OCI-LY7 (cell line): ENCODE data around the gene VPS37B. TPM values are rescaled to one million over a fixed set of nuclear protein-coding genes. Genes with fewer than 3 reads are reported as not detected.

Source experiments
- BruUV-seq: library from RNA; stranded (reverse); fragments of 400-500 nt; replicated peaks from 2 replicates; lab custom pipeline; 2021; lab: Mats Ljungman, UMichigan
- CTCF ChIA-PET: fragments of 300-600 bp; sonication (Branson Sonifier 250); formaldehyde crosslinking; loops from one replicate; lab custom pipeline; 2022; ENCODE audit warnings: antibody characterized with exemption; ENCODE audit not compliant: unreplicated experiment; lab: Charles Lee
- POLR2A ChIA-PET: fragments of 300-600 bp; sonication (Branson Sonifier 250); formaldehyde crosslinking; loops from one replicate; lab custom pipeline; 2022; ENCODE audit warnings: antibody characterized with exemption; lab: Charles Lee
- DNase-seq: peaks from one replicate; pipeline ENCODE4 v3.0.0-alpha.2; 2015; ENCODE audit warnings: low spot score
- H2AFZ ChIP-seq: fragments of 200-600 bp; sonication (generic), shearing (Covaris generic); 2 replicates; pipeline ENCODE4 v1.6.1; 2014; ENCODE audit warnings: mild to moderate bottlenecking, antibody characterized with exemption, low read length, moderate library complexity
- H3K27ac ChIP-seq: fragments of 200-600 bp; sonication (generic); 2 replicates; pipeline ENCODE4 v1.5.1; 2014; ENCODE audit warnings: mixed run types, low read depth, mild to moderate bottlenecking, moderate library complexity, low read length, inconsistent platforms; ENCODE audit not compliant: poor library complexity, severe bottlenecking
- H3K36me3 ChIP-seq: fragments of 200-600 bp; sonication (generic); 2 replicates; pipeline ENCODE4 v1.6.1; 2014; ENCODE audit warnings: mild to moderate bottlenecking, antibody characterized with exemption, low read length, moderate library complexity, mixed read lengths; ENCODE audit not compliant: insufficient read depth
- H3K4me1 ChIP-seq: fragments of 200-600 bp; sonication (generic); 2 replicates; pipeline ENCODE4 v1.5.1; 2014; ENCODE audit warnings: mild to moderate bottlenecking, low read length; ENCODE audit not compliant: insufficient read depth, poor library complexity, severe bottlenecking
- H3K4me2 ChIP-seq: fragments of 200-600 bp; sonication (generic); 2 replicates; pipeline ENCODE4 v1.6.1; 2014; ENCODE audit warnings: mild to moderate bottlenecking, low read length
- H3K4me3 ChIP-seq: fragments of 200-600 bp; sonication (generic); 2 replicates; pipeline ENCODE4 v1.5.1; 2014; ENCODE audit warnings: mild to moderate bottlenecking, low read depth, low read length; ENCODE audit not compliant: poor library complexity, severe bottlenecking
- H3K79me2 ChIP-seq: fragments of 200-600 bp; sonication (generic); 2 replicates; pipeline ENCODE4 v1.6.1; 2016; ENCODE audit warnings: low read depth, mild to moderate bottlenecking, low read length, moderate library complexity, mixed read lengths; ENCODE audit not compliant: insufficient read depth
- H3K9me2 ChIP-seq: fragments of 200-600 bp; sonication (generic); 2 replicates; pipeline ENCODE4 v1.6.1; 2016; ENCODE audit warnings: mild to moderate bottlenecking, low read length, mixed read lengths; ENCODE audit not compliant: insufficient read depth
- H3K9me3 ChIP-seq: fragments of 200-600 bp; sonication (generic); 2 replicates; pipeline ENCODE4 v1.6.1; 2014; ENCODE audit warnings: mild to moderate bottlenecking, mixed run types, low read length, mixed read lengths
- H4K20me1 ChIP-seq: fragments of 200-600 bp; sonication (generic); 2 replicates; pipeline ENCODE4 v1.6.1; 2014; ENCODE audit warnings: mild to moderate bottlenecking, antibody characterized with exemption, low read length, moderate library complexity, mixed read lengths; ENCODE audit not compliant: insufficient read depth
- EZH2phosphoT487 ChIP-seq: fragments of 200-600 bp; sonication (generic); IDR thresholded peaks from 2 replicates; pipeline ENCODE4 v1.6.1; 2018; ENCODE audit warnings: low read depth, borderline replicate concordance, mild to moderate bottlenecking, mixed run types, antibody characterized with exemption, low read length, moderate library complexity, mixed read lengths
- intact Hi-C: fragments of 100-400 bp; cut with micrococcal nuclease; formaldehyde crosslinking; loops from one replicate; pipeline ENCODE4 v1.10.0; 2022; ENCODE audit not compliant: unreplicated experiment
- total RNA-seq, 2 experiments: library from RNA; depleted of rRNA in 1 of 2; stranded (reverse); fragments of >200 nt in 1 of 2; shearing (Covaris generic) in 1 of 2; gene quantifications; 2 replicates each; pipeline ENCODE4 v1.2.3, GENCODE V29; 2014 to 2022
- TF ChIP-seq, protein P1 (sequence below): fragments of 200-600 bp; sonication (generic); conservative IDR thresholded peaks from 2 replicates; pipeline ENCODE4 v1.5.1; 2014; ENCODE audit warnings: mild to moderate bottlenecking, antibody characterized with exemption, low read length, moderate library complexity, mixed read lengths

The VPS37B gene
- total RNA-seq, 2 experiments from 2014 or later = 1.7 to 2.5 TPM

DNA sequence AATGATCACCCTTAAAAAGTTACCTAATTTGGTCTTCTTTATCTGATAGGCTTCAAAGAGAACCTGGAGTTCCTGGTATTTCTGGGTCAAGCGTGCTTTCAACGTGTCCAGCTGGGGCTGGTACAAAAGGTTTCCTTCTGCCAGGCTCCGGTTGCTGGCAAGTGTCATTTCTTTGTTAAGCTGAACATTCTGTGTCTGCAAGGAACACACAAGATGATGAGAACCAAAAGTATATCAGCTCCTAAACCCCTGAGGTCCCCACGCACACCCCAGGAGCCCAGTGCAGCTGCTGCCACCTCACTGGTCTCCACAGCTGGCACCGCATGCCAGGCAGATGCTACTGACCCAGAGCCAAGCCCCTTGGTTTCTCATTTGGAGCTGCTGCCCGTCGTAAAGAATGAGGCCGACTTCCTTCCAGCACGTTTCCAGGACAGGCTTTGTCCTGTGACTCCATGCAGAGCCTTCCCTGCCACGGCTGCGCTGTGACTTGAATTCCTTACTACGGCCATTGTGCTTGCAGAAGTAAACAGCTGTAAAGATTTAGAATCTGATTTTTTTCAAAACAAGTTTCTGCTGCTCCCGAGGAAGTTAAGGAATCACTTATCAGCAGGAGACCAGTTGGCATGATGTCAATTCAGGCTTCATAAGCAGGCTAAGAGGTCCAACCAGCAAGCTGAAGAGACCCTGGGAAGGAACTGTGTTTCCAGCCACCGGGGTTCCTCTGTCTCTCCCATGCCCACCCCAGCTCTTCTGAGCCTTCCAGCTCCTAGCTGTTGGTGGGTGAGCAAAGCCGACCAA lies 24.9 kb downstream of the VPS37B start:
- no peaks in the 10 kb centered on the region for H3K9me3 ChIP-seq
- peak overlapping the region; percentile 67 for H3K4me3 ChIP-seq
- H3K4me2 ChIP-seq = peak overlapping the region; percentile 85
- no TSS peak for BruUV-seq
- no peaks in the 10 kb centered on the region for H4K20me1 ChIP-seq
- H3K79me2 ChIP-seq = no peaks in the 10 kb centered on the region
- TF ChIP-seq EZH2phosphoT487 = no peak
- TF ChIP-seq, protein P1, sequence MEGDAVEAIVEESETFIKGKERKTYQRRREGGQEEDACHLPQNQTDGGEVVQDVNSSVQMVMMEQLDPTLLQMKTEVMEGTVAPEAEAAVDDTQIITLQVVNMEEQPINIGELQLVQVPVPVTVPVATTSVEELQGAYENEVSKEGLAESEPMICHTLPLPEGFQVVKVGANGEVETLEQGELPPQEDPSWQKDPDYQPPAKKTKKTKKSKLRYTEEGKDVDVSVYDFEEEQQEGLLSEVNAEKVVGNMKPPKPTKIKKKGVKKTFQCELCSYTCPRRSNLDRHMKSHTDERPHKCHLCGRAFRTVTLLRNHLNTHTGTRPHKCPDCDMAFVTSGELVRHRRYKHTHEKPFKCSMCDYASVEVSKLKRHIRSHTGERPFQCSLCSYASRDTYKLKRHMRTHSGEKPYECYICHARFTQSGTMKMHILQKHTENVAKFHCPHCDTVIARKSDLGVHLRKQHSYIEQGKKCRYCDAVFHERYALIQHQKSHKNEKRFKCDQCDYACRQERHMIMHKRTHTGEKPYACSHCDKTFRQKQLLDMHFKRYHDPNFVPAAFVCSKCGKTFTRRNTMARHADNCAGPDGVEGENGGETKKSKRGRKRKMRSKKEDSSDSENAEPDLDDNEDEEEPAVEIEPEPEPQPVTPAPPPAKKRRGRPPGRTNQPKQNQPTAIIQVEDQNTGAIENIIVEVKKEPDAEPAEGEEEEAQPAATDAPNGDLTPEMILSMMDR = no peak
- no peak for DNase-seq
- peak overlapping the region; percentile 52 for H3K27ac ChIP-seq
- H3K9me2 ChIP-seq = no peaks in the 10 kb centered on the region
- peak overlapping the region; percentile 80 for H2AFZ ChIP-seq
- H3K4me1 ChIP-seq = peaks cover 60% of the 10 kb centered on the region
- H3K36me3 ChIP-seq = no peaks in the 10 kb centered on the region
- ChIA-PET CTCF (interaction anchor here (0.6 to 1.5 kb wide), 4 partner anchors 11 to 17 kb away, joined by 3 to 5 read pairs (median 4); no protein-coding TSS in a partner anchor), POLR2A (interaction anchor here (0.6 to 2.0 kb wide), 10 partner anchors 10 to 197 kb away, joined by 3 to 9 read pairs (median 4); partner anchors contain the start of genes ABCB9 and OGFOD2)
- intact Hi-C loops = no loop called here

DNA sequence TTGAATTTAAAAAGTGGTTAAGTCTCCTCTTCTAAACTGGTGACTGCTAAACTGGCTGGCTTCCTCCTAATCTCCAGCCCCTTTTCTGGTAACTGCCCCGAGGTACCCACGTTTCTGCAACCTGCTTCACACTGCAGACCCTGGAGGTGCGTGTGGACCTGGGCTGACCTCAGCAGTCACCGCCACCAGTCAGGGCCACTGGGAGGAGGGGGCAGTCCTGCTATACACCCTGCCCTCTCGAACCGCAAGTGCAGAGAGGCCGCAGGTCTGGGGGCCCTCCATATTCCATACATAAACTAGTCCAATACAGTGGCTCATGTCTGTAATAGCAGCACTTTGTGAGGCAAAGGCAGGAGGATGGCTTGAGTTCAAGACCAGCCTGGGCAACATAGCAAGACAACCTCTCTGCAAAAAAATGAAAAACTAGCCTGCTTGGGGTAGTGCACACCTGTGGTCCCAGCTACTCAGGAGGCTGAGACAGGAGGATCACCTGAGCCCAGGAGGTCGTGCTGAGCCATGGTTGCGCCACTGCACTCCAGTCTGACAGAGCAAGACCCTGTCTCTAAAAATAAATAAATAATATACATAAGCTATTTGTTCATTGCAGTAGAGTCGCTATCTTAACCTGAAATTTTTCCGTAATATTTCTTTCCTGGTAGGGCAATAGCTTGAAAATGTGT lies 25.6 kb downstream of the VPS37B start:
- Histone ChIP-seq H3K4me2 (peak overlapping the region; percentile 85), H3K36me3 (no peaks in the 10 kb centered on the region), H3K79me2 (no peaks in the 10 kb centered on the region), H3K27ac (no peak overlapping the region), H3K4me3 (no peak overlapping the region), H2AFZ (no peak overlapping the region), H3K9me3 (no peaks in the 10 kb centered on the region), H4K20me1 (no peaks in the 10 kb centered on the region), H3K9me2 (no peaks in the 10 kb centered on the region), H3K4me1 (peaks cover 60% of the 10 kb centered on the region)
- TF ChIP-seq EZH2phosphoT487 = no peak
- TF ChIP-seq, protein P1 = no peak
- DNase-seq = no peak
- POLR2A ChIA-PET = interaction anchor here (0.6 to 2.0 kb wide), 5 partner anchors 11 to 198 kb away, joined by 3 to 9 read pairs (median 4); partner anchors contain the start of gene ABCB9
- CTCF ChIA-PET = interaction anchor here (0.6 to 1.5 kb wide), 4 partner anchors 10 to 101 kb away, joined by 3 to 5 read pairs (median 4); no protein-coding TSS in a partner anchor
- intact Hi-C loops = no loop called here
- BruUV-seq = no TSS peak
